T follicular helper cell (primary cell): ENCODE results near the gene ADAMTS2.

Source experiments
- DNase-seq: peaks from one replicate; pipeline ENCODE4 v3.0.0-alpha.2; 2020; ENCODE audit warnings: low read depth

Gene ADAMTS2

DNA sequence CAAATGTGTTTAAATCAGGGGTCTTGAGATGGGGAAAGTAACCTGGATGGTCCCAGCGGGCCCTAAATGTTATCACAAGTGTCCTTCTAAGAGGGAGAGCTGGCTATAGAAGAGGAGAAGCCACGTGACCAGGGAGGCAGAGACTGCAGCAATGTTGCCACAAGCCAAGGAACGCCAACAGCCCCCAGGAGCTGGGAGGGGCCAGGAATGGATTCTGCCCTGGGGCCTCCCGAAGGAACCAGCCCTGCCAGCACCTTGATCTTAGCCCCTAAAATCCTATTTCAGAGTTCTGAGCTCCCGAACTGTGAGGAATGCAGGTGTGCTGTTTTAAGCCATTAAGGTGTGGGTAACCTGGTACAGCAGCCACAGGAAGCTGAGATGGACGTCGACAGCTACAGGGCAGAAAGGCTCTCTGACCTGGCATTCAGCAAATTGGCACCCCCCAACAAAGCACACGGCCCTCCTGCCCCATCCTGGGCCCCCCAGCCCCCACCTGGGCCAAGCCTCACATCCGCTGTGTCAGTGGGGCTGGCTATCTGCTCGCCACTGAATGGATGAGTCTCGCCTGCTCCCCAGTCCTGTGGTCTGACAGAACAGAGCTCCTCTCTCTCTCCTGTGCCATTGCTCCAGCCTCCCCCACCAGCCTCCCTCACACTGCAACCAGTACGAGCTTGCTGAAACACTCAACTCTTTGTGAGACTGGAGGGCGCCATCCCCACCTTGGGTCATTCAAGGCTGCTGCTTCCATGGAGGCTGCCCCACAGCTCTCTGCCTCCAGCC is 78.8 kb downstream of the ADAMTS2 start:
- no peak for DNase-seq

DNA sequence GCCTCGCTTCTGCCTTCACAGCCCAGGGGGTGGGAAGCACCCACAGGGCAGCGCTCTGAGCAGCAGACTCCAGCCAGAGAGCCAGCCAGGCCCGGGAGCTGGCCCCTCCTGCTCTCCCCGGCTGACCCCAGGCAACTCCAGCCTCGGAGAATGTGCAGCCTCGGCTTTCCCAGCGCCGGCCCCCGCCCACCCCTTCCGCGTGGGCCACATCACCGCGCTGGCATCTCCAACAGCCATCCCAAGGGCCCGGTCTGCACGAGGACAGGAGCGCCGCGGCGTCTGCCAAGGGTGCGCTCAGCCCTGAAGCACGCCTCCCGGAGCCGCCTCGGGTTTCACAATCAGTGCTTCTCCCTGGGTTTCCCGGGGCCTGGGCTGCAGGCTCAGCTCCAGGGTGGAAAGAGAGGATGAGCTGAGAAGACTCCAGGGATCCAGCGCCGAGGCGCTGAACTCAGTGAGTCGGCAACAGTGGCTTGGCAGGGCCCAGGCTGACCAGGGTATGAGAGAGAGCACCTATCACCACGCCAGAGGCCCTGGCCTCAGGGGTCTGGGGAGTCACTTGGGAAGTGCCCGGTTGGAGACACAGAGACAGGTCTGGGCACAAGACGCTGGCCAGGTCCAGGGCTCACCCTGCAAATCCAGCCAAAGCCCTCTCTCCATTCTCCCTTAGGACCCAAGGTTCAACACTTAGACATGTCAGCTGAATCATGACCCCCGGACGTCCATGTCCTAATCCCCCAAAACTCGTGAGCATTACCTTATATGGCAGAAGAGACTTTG is 79.6 kb downstream of the ADAMTS2 start:
- no peak for DNase-seq

DNA sequence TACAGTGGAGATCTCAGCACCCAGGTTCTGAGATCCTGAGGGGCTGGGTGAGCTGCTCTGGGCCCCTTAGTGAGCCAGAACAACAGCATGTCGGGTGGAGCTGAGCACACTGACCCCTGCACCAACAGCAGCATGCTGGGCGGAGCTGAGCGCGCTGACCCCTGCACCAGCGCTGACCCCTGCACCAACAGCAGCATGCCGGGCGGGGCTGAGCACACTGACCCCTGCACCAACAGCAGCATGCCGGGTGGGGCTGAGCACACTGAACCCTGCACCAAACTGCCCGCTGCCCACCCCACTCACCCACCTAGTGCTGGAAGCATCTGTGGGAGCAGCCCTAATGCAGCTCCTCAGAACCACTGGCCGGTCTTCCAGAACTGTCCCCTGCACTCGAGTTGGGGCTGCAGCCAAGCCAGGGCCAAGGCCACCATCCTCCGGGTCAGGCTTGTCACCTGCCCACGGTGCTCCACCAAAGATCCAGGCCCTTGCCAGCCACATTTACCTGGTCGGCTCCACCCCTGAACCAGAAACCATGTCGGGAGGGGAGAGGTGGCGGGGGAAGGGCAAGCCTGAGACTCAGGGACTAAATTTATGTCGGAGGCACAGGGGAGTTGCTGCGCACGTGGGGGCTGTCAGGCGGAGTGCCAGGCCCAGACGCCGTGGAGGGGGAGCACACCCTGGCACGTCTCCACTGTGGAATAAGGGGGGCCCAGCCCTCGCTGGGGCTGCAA is 80.3 kb downstream of the ADAMTS2 start:
- no peak for DNase-seq

DNA sequence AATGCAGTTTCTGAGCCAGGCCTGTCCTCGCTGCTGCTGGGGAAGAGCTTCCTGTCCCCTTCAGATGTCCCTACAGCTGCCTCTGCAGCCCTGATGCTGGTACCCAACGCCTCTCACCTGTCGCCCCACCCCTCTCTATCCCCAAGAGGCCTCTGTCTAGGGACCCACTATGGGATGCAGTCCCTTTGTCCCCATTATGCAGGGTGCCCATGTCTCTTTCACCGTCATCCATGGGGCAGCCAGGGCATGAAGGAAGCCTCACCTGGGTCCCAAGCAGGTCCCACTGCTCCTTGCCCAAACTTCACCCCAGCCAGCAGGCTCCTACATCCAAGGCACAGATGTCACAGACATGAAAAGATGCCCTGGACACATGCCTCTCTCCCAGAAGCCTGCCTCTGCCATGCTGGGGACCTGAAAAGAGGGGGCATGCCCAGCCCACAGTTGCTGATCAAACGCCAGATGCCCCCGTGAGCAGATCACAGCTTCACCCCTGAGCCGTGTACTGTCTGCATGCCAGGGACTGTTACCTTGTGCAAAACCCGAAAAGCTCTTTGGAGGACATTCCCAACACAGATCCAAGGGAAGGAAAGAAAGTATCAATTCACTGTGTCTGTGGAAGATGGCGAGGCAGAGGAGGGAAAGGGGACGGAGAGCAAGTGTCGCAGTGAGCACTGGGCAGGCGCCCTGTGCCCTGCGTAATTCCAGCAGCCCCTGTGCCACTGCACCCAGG is 81.0 kb downstream of the ADAMTS2 start:
- no peak for DNase-seq

DNA sequence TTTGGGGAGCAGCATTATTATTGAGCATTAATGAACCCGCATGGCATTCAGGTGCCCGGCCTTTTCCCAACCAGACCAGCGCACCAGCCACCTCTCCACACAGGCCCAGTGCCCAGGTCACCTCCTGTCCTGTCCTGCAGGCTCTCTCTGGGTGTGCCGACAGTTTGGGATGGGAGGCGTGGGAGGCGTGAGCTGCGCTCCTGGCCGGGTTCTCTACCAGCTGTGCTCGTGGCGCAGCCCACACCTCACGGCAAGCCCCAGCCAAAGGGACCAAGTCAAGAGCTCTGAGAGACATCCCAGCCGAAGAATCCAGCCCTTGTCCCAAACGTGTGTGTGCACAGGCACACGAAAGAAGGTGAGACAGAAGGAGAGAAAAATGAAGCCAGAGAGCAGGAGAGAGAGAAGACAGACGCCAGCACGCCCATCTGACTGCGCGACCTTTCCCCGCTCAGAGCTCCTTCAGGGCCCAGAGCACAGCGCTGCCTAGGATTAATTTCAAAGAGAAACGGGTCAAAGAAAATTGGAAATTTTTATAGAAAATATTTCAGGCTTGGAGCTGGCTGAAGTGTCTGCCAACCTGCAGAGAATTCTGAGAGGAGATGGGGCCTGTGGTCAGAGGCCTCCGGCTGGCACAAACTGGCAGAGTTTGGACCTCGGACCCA is 81.7 kb downstream of the ADAMTS2 start:
- no peak for DNase-seq

DNA sequence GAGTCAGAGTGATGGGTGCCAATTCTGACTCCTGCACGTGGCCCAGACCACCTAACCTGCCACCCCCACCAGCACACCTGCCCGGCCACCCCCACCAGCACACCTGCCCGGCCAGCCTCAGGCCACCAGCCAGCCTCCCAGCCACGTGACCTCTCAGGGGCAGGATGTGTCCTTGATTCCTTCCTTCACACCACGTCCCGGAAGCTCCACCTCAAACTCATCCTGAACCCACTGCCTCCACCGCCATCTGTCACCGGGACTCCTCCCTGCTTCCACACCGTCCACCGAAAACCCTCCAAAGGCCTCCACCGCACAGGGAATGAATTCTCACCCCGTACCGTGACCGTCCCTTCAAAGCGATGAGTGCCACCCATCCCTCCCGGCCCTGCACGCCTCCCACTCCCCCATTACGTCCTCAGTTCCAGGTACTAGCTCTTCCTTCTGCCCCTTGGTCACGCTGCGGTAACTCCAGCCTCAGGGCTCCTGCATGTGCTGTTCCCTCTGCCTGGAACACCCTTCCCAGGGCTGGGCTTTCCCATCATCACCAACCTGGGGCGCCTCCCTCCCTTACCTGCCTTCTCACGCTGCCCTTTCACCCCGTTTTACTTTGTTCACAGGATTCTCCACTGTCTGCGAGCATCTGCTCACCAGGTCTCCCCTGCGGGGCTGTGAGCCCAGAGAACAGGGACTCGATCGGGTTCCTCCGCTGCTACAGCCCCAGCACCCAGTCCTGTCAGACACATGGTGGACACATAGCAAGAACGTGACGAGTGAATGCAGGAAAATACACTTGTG is 82.9 kb downstream of the ADAMTS2 start:
- no peak for DNase-seq

DNA sequence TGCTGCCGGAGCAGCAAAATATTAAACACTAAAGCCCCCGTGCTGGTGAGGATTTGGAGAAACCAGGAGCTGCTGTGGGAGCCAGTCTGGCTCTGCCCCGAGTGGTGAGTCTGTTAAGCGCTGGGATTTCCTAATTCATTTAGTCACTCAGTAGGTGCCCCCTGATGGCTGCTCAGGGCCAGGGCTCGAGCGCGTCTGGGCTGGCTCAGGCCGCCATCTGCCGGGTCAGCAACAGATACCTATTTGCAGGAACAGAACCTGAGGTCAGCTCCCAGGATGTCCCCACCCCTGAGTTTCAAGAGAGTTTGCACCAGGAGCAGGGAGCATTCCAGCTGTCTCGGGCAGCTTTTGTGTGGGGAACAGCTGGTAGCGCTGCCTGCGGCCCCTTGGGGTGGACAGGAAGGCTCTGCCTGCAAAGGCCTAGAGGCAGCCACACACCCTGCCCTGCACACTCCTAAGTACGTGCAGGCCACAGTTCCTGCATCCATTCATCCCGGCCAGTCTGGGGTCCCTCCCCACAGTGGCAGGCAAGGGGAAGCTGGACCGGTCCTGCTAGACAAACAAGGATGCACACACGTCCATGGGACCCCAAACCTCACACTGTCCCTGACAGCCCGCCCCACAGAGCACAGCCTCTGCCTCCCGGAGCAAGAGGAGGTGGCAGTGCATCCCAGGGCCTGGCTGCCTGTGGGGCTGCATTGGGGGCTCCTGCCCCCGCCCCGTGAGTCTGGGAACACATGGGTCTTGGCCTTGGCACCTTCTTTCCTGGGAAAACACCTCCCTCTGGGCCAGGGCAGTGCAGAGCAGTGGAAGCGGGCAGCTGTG is 83.7 kb downstream of the ADAMTS2 start:
- no peak for DNase-seq

DNA sequence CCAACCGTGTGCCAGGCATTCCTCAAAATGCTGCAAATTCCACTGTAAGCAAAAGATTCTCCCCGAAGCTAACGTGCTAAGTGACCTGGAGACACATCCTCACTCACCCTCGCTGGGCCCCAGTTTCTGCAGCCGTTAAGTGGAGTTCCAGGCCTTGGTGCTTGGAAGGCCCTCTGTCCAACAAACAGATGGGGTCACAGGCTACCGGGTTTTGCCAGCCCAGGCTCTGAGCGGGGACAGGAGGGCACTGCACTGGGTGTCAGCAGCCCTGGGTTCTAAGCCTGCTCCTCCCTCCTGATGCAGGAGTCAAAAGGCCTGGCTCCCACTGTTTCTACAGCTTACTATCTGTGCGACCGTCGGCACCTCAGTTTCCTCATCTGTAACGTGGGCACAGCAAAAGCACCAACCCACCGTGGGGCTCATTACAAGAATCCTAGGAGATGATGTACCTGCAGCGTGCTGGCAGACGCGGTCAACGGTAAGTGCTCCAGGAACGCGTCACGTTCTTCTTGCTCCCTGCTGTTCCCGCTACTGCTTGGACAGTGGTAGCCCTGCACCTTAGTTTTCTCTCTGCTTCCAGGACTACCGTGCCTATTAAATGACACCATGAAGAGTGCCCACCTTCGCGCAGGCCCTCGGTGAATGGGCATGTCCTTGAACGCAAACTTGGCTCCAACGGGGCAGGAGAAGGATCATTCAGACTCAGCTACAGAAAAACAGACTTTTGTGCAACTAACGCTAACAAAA is 84.8 kb downstream of the ADAMTS2 start:
- DNase-seq: no peak

DNA sequence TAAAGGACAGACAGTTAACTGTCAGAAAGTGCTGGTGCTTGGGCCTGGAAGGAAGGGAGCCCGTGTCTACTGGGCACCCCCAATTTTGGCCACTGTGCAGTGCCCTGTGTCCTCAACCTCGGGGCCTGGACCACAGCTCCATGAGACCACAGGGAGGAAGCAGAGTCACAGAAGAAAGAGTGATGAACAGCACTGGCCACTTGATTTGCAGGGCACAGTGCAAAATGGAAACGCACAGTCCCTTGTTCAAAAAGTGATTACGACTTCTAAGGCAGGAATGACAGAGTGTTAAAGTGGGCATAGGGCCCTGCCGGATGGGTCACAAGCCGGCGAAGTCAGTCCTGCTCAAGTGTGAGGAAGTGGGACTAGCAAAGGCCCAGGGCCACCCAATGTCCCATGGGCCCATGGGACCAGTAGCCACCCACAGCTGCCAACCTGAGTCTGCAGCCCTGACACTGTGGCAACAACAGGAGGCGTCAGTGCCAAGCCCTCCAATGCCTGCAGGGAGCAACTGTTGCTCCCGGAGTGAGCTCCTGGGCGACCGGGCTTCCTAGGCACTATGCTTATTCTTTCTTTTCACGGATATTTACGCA is 85.4 kb downstream of the ADAMTS2 start:
- DNase-seq: no peak

DNA sequence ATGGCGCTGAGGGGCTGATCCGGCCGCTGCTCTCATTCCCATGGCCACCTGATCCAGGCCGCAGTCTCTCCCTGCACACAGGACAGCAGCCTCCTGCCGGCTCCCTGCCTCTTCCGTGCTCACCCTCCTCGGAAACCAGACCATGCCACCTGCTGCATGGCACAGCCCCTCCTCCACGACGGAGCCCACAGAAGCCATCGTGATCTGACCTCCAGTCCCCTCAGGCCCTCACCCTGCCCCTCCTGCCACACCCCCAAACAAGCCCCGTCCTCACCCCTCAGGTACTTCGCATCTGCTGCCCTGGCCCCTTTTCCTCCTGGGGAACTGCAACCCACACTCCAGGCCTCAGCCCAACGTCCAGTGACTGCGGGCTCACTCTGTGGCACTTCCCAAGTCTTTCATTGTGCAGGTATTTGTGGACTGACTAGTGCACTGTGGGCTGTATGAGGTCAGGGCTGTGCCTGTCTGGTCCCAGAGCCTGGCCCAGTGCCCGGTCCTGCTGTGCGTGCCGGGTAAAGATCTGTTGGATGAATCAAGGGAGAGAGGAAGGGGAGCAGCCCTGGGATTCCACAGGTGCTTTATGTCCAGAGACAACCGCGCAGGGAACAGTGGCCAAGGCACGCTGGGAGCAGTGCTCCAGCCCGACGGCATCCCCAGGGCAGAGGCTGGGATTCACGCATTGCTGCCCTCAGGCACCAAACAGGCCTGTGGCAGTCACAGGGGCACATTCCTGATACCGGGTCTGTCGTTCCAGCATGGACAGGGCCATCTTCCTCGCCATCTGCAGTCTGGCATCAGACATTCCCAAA is 86.1 kb downstream of the ADAMTS2 start:
- no peak for DNase-seq

DNA sequence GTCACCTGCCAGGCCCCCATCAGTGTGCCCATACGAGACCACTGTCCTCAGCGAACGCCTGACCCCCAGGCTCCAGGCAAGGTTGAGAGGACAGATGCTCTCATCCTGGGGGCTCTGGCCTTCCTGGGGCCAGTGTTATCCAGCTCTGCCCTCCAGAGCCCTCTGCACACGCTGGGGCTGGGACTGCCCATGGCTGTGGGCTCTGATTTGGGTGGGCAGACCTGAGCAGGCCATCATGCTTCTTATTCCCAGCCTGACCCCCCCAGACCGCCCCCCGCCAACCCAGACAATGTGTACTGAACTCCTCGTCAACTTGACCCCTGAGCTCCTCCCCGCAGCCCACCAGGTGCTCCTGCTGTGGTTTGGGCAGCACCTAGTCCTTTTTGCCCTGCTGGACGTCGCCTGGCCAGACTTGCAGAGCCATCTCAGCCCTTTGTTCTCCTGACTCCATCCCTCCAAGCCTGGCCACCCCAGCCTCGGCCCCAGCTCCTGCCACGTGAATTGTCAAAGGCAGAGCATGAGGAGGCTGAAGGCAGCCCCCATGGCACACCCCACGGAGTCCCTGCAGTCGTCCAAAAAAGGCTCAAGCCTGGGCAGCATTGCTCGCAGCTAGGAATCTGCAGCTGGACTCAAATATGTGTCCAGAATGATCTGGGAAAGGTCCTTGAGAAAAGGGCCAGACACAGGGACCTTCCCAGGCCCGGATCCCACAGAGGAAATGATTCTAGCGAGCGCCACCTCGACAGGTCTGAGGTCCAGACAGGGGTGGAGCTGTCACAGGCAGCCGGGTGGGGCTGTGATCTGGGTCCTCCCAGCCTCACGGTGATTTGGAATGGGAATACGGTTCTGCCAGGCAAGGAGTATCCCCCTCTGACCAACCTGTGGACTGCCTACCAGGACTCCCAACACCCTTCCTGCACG is 87.0 kb downstream of the ADAMTS2 start:
- DNase-seq: no peak

DNA sequence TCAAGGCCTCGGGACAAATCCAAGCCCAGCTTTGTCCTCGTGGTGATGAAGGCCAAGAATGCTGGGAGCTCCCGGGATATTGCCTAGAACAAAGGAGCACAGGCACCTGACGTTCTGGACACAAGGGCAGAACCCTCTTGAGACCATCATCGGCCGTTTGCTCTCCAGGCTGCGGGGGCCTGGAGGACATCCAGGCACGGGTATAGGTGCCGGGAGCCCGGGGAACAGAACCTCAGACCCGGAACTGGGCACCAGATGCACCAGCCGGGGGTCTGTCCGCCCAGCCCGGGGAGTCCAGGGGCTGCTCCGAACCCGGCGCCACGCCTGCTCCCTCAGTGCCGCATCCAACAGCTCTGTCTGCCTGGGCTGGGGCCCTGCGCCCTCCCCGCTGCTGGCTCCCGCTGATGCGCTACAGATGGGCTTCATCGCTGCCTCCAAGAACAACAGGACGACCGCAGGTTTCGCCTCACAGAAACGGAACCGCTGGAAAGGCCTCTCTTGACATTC is 88.0 kb downstream of the ADAMTS2 start:
- no peak for DNase-seq

DNA sequence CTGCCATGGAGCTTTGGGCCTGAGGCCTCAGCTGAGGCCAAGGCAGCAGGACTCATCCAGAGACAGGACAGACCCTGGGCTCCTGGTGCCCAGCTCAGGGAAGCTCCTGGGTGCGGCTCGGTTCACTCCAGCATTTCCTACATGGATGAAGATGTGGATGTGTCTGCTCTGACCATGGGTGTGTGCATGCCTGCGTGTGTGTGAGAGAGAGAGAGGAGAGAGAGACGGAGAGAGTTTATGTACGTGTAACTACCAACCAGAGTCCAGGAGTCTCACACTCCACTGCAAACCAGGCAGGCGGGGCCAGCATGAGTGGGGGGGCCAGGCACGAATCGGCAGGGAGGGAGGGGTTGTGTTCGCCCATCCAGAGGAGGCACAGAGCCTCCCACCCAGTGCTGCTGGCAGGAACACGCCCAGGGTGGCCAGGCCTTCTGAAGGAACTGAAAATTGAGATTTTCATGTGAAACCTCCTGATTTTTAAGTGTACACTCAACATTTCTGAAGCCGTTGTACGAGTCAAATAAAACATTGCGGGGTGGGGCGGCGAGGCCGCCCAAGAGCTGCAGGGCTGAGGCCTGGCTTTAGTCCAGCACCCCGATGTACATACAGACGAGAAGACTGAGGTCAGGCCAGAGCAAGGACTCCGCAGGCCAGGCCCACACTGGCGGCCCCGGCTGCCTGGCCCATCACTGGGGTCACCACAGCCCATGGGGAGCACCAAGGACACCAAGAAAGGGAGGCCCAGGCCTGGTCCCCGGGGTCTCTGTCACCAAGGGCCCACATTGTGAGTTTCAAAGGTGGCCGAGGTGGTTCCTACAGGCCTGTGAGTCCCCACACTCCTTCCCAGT is 88.7 kb downstream of the ADAMTS2 start:
- no peak for DNase-seq

DNA sequence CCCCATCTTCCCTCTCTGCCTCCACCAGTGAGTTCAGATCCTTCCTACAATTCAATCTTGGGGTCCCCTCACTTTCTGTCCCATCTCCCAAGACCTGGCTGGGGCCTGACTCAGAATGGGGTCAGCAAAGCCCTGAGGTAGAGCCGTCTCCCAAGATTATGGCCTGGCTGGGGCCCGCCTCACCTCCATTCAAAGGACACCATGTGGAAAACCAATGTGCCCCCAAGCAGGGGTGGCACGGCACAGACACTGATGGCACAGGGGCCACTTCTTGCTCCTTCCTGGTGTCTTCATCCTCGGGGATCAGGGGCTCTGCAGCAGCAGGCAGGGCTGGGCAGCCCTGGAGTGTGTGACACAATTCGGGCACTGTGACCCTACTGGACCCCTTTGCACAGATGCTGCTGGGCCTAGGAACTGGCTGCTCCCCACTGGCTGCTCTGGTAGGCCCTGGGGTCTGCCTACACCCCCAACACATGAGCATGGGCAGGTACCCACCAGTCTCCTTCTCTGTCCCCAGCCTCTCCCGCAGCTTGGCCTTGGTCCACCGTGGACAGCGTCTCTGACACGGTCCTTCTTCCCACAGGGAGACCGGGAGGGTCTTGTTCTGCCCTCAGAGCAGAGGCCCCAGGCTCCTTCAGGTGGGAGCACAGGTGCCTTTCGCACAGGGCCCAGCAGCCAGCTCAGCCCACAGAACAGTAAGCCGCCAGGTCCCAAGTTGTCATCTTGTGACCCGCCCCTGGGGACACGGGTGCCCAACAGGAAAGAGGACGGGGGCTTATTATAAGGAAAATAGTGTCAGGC is 89.5 kb downstream of the ADAMTS2 start:
- DNase-seq: no peak
